ENCODE data around the gene IFFO2. TPM values are rescaled to one million over a fixed set of nuclear protein-coding genes. Genes with fewer than 3 reads are reported as not detected.

Gene IFFO2
- total and polyA plus RNA-seq, 2 donors (not counting 3 experiments of a cell fraction or from before 2014, with no cell fraction given) = 31.1 to 31.3 TPM

DNA sequence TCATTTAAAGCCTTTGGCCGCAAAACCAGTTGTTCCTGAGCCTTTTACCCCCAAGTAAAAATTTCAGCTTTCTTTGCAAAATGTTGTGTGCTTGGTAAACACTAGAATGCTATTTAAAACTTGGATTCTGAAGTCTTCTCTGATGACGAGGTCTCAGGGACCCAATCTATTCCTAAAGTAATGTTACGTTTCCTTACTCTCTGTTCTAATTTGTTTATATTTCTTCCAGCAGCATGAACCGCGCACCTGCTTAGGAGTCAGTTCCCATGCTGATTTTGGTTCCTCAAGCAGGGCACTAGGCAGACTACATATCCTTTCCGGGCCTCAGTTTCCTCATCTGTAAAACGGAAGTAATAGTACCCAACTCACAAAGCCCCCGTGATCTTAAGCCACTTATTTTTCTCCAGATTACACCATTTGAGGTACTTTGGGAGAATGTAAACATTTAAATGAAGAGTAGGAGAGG is 53.2 kb downstream of the IFFO2 start:
- Histone ChIP-seq H3K9me3 (replicated peaks; ENCODE audit: control insufficient read depth, insufficient read depth, low read length) (no peaks in the 10 kb centered on the region), H3K27ac (ENCODE audit: insufficient read depth, low read depth, low read length) (peak overlapping the region; percentile 88), H3K4me2 (ENCODE audit: insufficient read depth, low read length) (peak overlapping the region; percentile 64), H3K36me3 (ENCODE audit: control insufficient read depth in 2 of 2, extremely low read depth in 1 of 2, insufficient read depth in 2 of 2, low read length in 2 of 2) (no peaks in the 10 kb centered on the region), H3K4me3 (replicated peaks in 1 of 3; ENCODE audit: insufficient read depth in 1 of 3, low read depth in 1 of 3, low read length in 3 of 3) (peak overlapping the region; percentile 30 to 83 (median 51)), H3K4me1 (ENCODE audit: control insufficient read depth, extremely low read depth, insufficient read depth, low read length) (peaks cover 28% of the 10 kb centered on the region), H2AFZ (ENCODE audit: low read depth, low read length) (no peak overlapping the region), H3K9me1 (replicated peaks; ENCODE audit: control insufficient read depth, extremely low read depth, insufficient read depth, low read length) (no peaks in the 10 kb centered on the region), H3K27me3 (ENCODE audit: control insufficient read depth in 2 of 2, insufficient read depth in 2 of 2, low read length in 2 of 2) (no peaks in the 10 kb centered on the region), H3K79me2 (ENCODE audit: control insufficient read depth, insufficient read depth, low read length) (no peaks in the 10 kb centered on the region), H4K20me1 (replicated peaks; ENCODE audit: control insufficient read depth, extremely low read depth, insufficient read depth, low read length) (no peaks in the 10 kb centered on the region), H3K9ac (replicated peaks; ENCODE audit: extremely low read depth, insufficient read depth, low read length) (peak overlapping the region; percentile 89)
- BruUV-seq (replicated peaks) = TSS peak; percentile 33
- no peak for DNase-seq (ENCODE audit: low read depth, low spot score)
- no peak for FAIRE-seq
- ChIA-PET POLR2A (interaction anchor here (1.0 to 1.5 kb wide), 4 partner anchors 41 to 184 kb away, joined by 3 to 4 read pairs (median 4); no protein-coding TSS in a partner anchor), CTCF (interaction anchor here (0.8 to 3.6 kb wide), 14 partner anchors 10 to 306 kb away, joined by 3 to 38 read pairs (median 4); no protein-coding TSS in a partner anchor)
- TF ChIP-seq POLR2A (IDR thresholded peaks at IDR 0.05; ENCODE audit: low read depth, low read length) = no peak
- TF ChIP-seq EZH2 (IDR thresholded peaks at IDR 0.05; ENCODE audit: borderline replicate concordance, low read depth, low read length, severe bottlenecking) = no peak
- intact Hi-C loops (cut with micrococcal nuclease) (loop anchor here (5.0 to 10.0 kb wide), 2 partner anchors 311 to 1671 kb away; partner anchors contain the start of gene UBR4), dilution Hi-C loops (cut with MboI; ENCODE audit: extremely low pct_ligation_motif_present, low sequenced_read_pairs) (no loop called here)

DNA sequence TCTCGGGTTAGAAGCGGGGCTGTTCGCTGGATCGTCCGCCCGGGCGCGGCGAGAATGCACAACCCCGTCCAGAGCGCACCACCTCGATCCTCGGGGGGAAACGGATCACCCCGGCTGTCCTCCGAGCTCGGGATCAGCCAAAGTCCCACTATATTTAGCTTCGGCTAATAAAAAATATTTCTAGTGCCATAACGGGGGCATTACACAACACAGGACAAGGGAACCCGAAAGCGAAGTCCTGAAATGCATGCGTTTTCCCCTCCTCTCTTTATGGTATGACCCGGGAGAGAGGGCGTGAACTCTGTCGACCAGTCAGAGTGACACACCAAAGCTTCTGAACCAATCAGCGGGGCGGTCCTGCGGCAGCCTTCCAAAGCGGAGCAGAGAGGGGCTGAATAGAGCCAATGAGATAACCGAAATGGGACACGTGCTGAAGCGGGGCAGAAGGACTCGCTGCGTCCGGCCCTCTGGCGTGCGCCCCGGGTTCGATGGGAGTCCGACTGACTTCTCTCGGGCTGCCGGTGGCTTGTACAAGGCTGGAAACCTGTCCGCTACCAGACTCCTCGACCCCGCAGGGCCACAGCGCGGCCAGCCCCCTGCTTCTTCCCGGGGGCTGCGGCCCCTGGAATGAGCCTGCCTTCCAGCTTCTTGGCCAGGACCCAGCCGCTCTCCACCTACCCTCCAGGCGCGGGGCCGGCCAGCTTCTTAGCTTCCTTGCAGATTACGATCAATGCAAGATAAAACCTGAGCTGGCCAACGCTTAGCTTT is 53.8 kb downstream of the IFFO2 start, which contains the start of gene ALDH4A1:
ALDH4A1 (minus strand) TSS at position 33 of the 768 bp plus-strand sequence; CDS start at position 1, 32 bp downstream.
- peak within 1 kb of the TSS; percentile 64 for H3K4me2 ChIP-seq (ENCODE audit: insufficient read depth, low read length)
- peak within 1 kb of the TSS; percentile 82 to 90 (median 83) for H3K4me3 ChIP-seq (replicated peaks in 1 of 3; ENCODE audit: insufficient read depth in 1 of 3, low read depth in 1 of 3, low read length in 3 of 3)
- dilution Hi-C loops (cut with MboI; ENCODE audit: extremely low pct_ligation_motif_present, low sequenced_read_pairs) = no loop called here
- TF ChIP-seq, protein P1, sequence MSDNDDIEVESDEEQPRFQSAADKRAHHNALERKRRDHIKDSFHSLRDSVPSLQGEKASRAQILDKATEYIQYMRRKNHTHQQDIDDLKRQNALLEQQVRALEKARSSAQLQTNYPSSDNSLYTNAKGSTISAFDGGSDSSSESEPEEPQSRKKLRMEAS (IDR thresholded peaks at IDR 0.05; ENCODE audit: insufficient read depth, insufficient read length) = peak; percentile 95
- TF ChIP-seq MYC (IDR thresholded peaks at IDR 0.05; ENCODE audit: low read depth, low read length) (no peak), FOS (IDR thresholded peaks at IDR 0.05; ENCODE audit: borderline replicate concordance, insufficient read depth, low read length) (no peak), POLR2A (IDR thresholded peaks at IDR 0.05; ENCODE audit: low read depth, low read length) (peak; percentile 49), POLR2AphosphoS5 (IDR thresholded peaks at IDR 0.05; ENCODE audit: insufficient read depth, low read depth, low read length) (peak; percentile 42), GATA2 (IDR thresholded peaks at IDR 0.05; ENCODE audit: insufficient read depth, insufficient read length, low read depth, low read length) (peak; percentile 61)
- TF ChIP-seq, protein P2, sequence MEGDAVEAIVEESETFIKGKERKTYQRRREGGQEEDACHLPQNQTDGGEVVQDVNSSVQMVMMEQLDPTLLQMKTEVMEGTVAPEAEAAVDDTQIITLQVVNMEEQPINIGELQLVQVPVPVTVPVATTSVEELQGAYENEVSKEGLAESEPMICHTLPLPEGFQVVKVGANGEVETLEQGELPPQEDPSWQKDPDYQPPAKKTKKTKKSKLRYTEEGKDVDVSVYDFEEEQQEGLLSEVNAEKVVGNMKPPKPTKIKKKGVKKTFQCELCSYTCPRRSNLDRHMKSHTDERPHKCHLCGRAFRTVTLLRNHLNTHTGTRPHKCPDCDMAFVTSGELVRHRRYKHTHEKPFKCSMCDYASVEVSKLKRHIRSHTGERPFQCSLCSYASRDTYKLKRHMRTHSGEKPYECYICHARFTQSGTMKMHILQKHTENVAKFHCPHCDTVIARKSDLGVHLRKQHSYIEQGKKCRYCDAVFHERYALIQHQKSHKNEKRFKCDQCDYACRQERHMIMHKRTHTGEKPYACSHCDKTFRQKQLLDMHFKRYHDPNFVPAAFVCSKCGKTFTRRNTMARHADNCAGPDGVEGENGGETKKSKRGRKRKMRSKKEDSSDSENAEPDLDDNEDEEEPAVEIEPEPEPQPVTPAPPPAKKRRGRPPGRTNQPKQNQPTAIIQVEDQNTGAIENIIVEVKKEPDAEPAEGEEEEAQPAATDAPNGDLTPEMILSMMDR (IDR thresholded peaks at IDR 0.05; ENCODE audit: extremely low read depth in 1 of 2, insufficient read depth in 1 of 2, low read depth in 1 of 2, low read length in 2 of 2) = peak in 1 of 2 donors; percentile 0
- peak within 1 kb of the TSS; percentile 94 for H2AFZ ChIP-seq (ENCODE audit: low read depth, low read length)
- peak; percentile 100 for FAIRE-seq
- intact Hi-C loops (cut with micrococcal nuclease) = loop anchor here (1.0 to 10.0 kb wide), 4 partner anchors 24 to 1670 kb away; partner anchors contain the start of gene UBR4
- ChIA-PET CTCF (interaction anchor here (0.8 to 3.6 kb wide), 15 partner anchors 9 to 305 kb away, joined by 3 to 38 read pairs (median 4); no protein-coding TSS in a partner anchor), POLR2A (interaction anchor here (0.7 to 1.5 kb wide), 5 partner anchors 41 to 187 kb away, joined by 3 to 4 read pairs (median 3); no protein-coding TSS in a partner anchor)
- peak; percentile 98 for DNase-seq (ENCODE audit: low read depth, low spot score)
- H3K36me3 ChIP-seq (ENCODE audit: control insufficient read depth in 2 of 2, extremely low read depth in 1 of 2, insufficient read depth in 2 of 2, low read length in 2 of 2) = no peaks in the 10 kb centered on the region
- H3K9me1 ChIP-seq (replicated peaks; ENCODE audit: control insufficient read depth, extremely low read depth, insufficient read depth, low read length) = no peaks in the 10 kb centered on the region
- peak within 1 kb of the TSS; percentile 88 for H3K27ac ChIP-seq (ENCODE audit: insufficient read depth, low read depth, low read length)
- H3K27me3 ChIP-seq (ENCODE audit: control insufficient read depth in 2 of 2, insufficient read depth in 2 of 2, low read length in 2 of 2) = no peaks in the 10 kb centered on the region
- H3K9ac ChIP-seq (replicated peaks; ENCODE audit: extremely low read depth, insufficient read depth, low read length) = peak within 1 kb of the TSS; percentile 89
- H3K9me3 ChIP-seq (replicated peaks; ENCODE audit: control insufficient read depth, insufficient read depth, low read length) = no peaks in the 10 kb centered on the region
- no TSS peak for BruUV-seq (replicated peaks)
- no peaks in the 10 kb centered on the region for H3K79me2 ChIP-seq (ENCODE audit: control insufficient read depth, insufficient read depth, low read length)
- no peaks in the 10 kb centered on the region for H4K20me1 ChIP-seq (replicated peaks; ENCODE audit: control insufficient read depth, extremely low read depth, insufficient read depth, low read length)
- peaks cover 22% of the 10 kb centered on the region for H3K4me1 ChIP-seq (ENCODE audit: control insufficient read depth, extremely low read depth, insufficient read depth, low read length)
